Measurements from ENCODE around the gene STK4.
A peak's percentile ranks its signal among the peaks of the same experiment; 100 is the strongest.
"Not testable (repeated sequence)": the region's sequence is repeated elsewhere in the genome, so short reads cannot be mapped to it uniquely, and the experiment has no call there.

STK4 gene

DNA sequence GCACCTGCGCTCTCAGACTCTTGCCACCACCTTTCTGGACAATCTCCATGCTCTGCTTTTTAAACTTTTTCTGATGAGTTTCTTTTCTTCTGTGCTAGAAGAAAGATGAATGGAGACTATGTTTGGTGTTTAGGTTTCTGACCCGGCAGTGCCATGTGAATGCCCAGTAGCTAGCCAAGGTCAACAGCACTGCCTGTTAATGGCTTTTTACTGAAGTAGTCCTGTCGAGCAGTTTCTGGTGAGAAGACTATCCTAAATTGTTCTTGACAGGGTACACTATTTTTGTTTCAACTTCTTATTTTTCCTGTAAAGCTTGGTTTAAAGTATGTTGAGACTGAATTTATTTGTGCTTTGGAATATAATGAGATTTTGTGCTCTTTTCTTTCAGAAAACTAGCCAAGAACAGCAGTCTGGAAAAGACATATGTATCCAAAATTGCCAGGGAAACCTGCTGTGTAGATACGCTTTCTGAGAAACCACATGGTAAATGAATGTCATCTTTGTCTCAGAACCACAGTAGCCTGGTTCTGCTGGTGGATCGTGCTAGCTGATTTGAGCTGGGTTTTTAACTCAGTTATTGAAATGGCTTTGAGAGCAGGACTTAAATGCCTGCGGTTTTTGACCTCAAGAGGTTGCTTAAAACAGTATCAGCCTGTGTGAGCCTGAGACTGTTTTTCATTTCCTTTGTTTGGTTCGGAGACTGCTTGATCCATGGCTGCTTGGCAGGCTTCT lies 86.6 kb downstream of the STK4 start:
- H3K79me2 ChIP-seq (ENCODE audit: control insufficient read depth, insufficient read depth, low read length, unreplicated experiment): no peaks in the 10 kb centered on the region
- H3K4me1 ChIP-seq (ENCODE audit: control insufficient read depth, insufficient read depth, low read length, unreplicated experiment): peaks cover 14% of the 10 kb centered on the region
- H3K4me3 ChIP-seq (ENCODE audit: low read depth, low read length): no peak overlapping the region
- 0 out of 2 replicates have a peak, but pooled peaks cover 3% of the 10 kb centered on the region for H3K36me3 ChIP-seq (ENCODE audit: insufficient read depth, low read length)
- H3K27me3 ChIP-seq (ENCODE audit: insufficient read depth, low read length): no peaks in the 10 kb centered on the region
- peak overlapping the region; percentile 15; the same call in 1 of the 2 replicates for H3K27ac ChIP-seq (ENCODE audit: low read depth, low read length)
- no peak overlapping the region for H2AFZ ChIP-seq (ENCODE audit: low read length, unreplicated experiment)

GRCh38 chr20:45053430-45054351 lies 87.4 kb downstream of the STK4 start:
- no peak overlapping the region for H3K4me3 ChIP-seq (ENCODE audit: low read depth, low read length)
- no peak overlapping the region for H2AFZ ChIP-seq (ENCODE audit: low read length, unreplicated experiment)
- H3K27ac ChIP-seq (ENCODE audit: low read depth, low read length): peak overlapping the region; percentile 15; the same call in 1 of the 2 replicates
- H3K36me3 ChIP-seq (ENCODE audit: insufficient read depth, low read length): 0 out of 2 replicates have a peak, but pooled peaks cover 3% of the 10 kb centered on the region
- peaks cover 17% of the 10 kb centered on the region for H3K4me1 ChIP-seq (ENCODE audit: control insufficient read depth, insufficient read depth, low read length, unreplicated experiment)
- H3K79me2 ChIP-seq (ENCODE audit: control insufficient read depth, insufficient read depth, low read length, unreplicated experiment): no peaks in the 10 kb centered on the region
- no peaks in the 10 kb centered on the region for H3K27me3 ChIP-seq (ENCODE audit: insufficient read depth, low read length)

- Histone ChIP-seq H3K4me1 (ENCODE audit: control insufficient read depth, insufficient read depth, low read length, unreplicated experiment) (peaks cover 30% of the 10 kb centered on the region), H3K36me3 (ENCODE audit: insufficient read depth, low read length) (0 out of 2 replicates have a peak, but pooled peaks cover 3% of the 10 kb centered on the region), H3K27me3 (ENCODE audit: insufficient read depth, low read length) (no peaks in the 10 kb centered on the region), H3K27ac (ENCODE audit: low read depth, low read length) (no peak overlapping the region), H2AFZ (ENCODE audit: low read length, unreplicated experiment) (no peak overlapping the region), H3K4me3 (ENCODE audit: low read depth, low read length) (no peak overlapping the region), H3K79me2 (ENCODE audit: control insufficient read depth, insufficient read depth, low read length, unreplicated experiment) (no peaks in the 10 kb centered on the region)
These were observed 88.7 kb downstream of the STK4 start for GRCh38 chr20:45055056-45055455.

- Histone ChIP-seq H3K4me3 (ENCODE audit: low read depth, low read length) (no peak overlapping the region), H3K36me3 (ENCODE audit: insufficient read depth, low read length) (0 out of 2 replicates have a peak, but pooled peaks cover 3% of the 10 kb centered on the region), H2AFZ (ENCODE audit: low read length, unreplicated experiment) (no peak overlapping the region), H3K4me1 (ENCODE audit: control insufficient read depth, insufficient read depth, low read length, unreplicated experiment) (peaks cover 44% of the 10 kb centered on the region), H3K27ac (ENCODE audit: low read depth, low read length) (no peak overlapping the region), H3K27me3 (ENCODE audit: insufficient read depth, low read length) (no peaks in the 10 kb centered on the region), H3K79me2 (ENCODE audit: control insufficient read depth, insufficient read depth, low read length, unreplicated experiment) (no peaks in the 10 kb centered on the region)
These were observed 90.3 kb downstream of the STK4 start for GRCh38 chr20:45056473-45057173.

DNA sequence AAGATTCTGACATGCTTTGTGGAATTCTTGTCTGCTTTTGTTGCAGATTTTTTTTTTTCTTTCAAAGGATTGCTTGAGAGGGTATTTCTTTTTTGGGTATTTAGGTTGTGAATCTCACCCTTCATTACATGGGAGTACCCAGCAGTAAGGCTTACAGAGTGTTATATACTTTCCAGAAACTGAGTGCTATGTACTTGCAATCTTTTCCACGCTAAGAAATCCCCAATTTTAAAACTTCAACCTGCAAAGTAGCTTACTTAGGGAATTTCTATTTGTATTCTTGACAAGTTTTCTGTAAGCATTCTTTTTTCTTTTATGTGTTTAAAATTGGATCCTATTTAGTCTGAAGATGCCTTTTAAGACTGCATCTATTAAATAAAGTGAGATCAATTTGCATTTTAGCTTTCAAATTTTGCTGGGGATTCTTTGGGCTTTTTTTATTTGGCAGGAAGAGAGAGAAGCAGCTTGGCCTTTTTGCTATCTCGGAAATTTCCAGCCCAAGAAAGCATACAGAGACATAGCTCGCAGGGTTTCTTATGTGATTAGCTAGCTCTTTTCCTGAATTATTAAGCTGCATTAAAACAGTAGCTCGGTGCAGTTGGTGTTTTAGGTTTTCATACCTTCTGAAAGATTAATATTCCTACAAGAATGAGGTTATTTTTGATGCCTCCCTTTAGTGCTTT lies 92.0 kb downstream of the STK4 start:
- no peak overlapping the region for H3K4me3 ChIP-seq (ENCODE audit: low read depth, low read length)
- H3K79me2 ChIP-seq (ENCODE audit: control insufficient read depth, insufficient read depth, low read length, unreplicated experiment): no peaks in the 10 kb centered on the region
- H3K4me1 ChIP-seq (ENCODE audit: control insufficient read depth, insufficient read depth, low read length, unreplicated experiment): peaks cover 40% of the 10 kb centered on the region
- H3K36me3 ChIP-seq (ENCODE audit: insufficient read depth, low read length): 0 out of 2 replicates have a peak, but pooled peaks cover 3% of the 10 kb centered on the region
- H3K27ac ChIP-seq (ENCODE audit: low read depth, low read length): no peak overlapping the region
- no peak overlapping the region for H2AFZ ChIP-seq (ENCODE audit: low read length, unreplicated experiment)
- no peaks in the 10 kb centered on the region for H3K27me3 ChIP-seq (ENCODE audit: insufficient read depth, low read length)

GRCh38 chr20:45059022-45059728 lies 92.9 kb downstream of the STK4 start:
- Histone ChIP-seq H3K27me3 (ENCODE audit: insufficient read depth, low read length) (no peaks in the 10 kb centered on the region), H2AFZ (ENCODE audit: low read length, unreplicated experiment) (no peak overlapping the region), H3K27ac (ENCODE audit: low read depth, low read length) (peak overlapping the region; percentile 56), H3K4me3 (ENCODE audit: low read depth, low read length) (no peak overlapping the region), H3K79me2 (ENCODE audit: control insufficient read depth, insufficient read depth, low read length, unreplicated experiment) (no peaks in the 10 kb centered on the region), H3K4me1 (ENCODE audit: control insufficient read depth, insufficient read depth, low read length, unreplicated experiment) (peaks cover 36% of the 10 kb centered on the region), H3K36me3 (ENCODE audit: insufficient read depth, low read length) (0 out of 2 replicates have a peak, but pooled peaks cover 3% of the 10 kb centered on the region)

- H2AFZ ChIP-seq (ENCODE audit: low read length, unreplicated experiment): no peak overlapping the region
- no peaks in the 10 kb centered on the region for H3K27me3 ChIP-seq (ENCODE audit: insufficient read depth, low read length)
- peaks cover 43% of the 10 kb centered on the region for H3K4me1 ChIP-seq (ENCODE audit: control insufficient read depth, insufficient read depth, low read length, unreplicated experiment)
- peak overlapping the region; percentile 79 for H3K27ac ChIP-seq (ENCODE audit: low read depth, low read length)
- peaks cover 2% of the 10 kb centered on the region for H3K79me2 ChIP-seq (ENCODE audit: control insufficient read depth, insufficient read depth, low read length, unreplicated experiment)
- 0 out of 2 replicates have a peak, but pooled peaks cover 3% of the 10 kb centered on the region for H3K36me3 ChIP-seq (ENCODE audit: insufficient read depth, low read length)
- H3K4me3 ChIP-seq (ENCODE audit: low read depth, low read length): no peak overlapping the region
These were observed 94.0 kb downstream of the STK4 start for GRCh38 chr20:45060294-45060693.

DNA sequence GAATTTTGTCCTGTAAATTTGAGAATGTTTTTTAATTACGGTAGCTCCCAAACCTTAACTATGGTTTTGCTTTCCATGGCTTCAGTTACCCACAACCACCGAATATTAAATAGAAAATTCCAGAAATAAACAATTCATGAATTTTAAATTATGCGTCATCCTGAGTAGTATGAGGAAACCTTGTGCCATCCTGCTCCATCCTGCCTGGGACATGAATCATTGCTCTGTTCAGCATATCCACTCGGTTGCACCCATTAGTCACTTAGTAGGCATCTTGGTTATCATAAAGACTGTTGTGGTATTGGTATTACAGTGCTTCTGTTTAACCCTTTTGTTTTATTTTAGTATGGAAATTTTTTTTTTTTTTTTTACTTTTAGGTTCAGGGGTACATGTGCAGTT lies 94.9 kb downstream of the STK4 start:
- peaks cover 47% of the 10 kb centered on the region for H3K4me1 ChIP-seq (ENCODE audit: control insufficient read depth, insufficient read depth, low read length, unreplicated experiment)
- H3K27me3 ChIP-seq (ENCODE audit: insufficient read depth, low read length): no peaks in the 10 kb centered on the region
- 0 out of 2 replicates have a peak, but pooled peaks cover 3% of the 10 kb centered on the region for H3K36me3 ChIP-seq (ENCODE audit: insufficient read depth, low read length)
- H3K4me3 ChIP-seq (ENCODE audit: low read depth, low read length): peak overlapping the region; percentile 32; the same call in 1 of the 2 replicates
- H3K79me2 ChIP-seq (ENCODE audit: control insufficient read depth, insufficient read depth, low read length, unreplicated experiment): peaks cover 2% of the 10 kb centered on the region
- no peak overlapping the region for H2AFZ ChIP-seq (ENCODE audit: low read length, unreplicated experiment)
- peak overlapping the region; percentile 79 for H3K27ac ChIP-seq (ENCODE audit: low read depth, low read length)

DNA sequence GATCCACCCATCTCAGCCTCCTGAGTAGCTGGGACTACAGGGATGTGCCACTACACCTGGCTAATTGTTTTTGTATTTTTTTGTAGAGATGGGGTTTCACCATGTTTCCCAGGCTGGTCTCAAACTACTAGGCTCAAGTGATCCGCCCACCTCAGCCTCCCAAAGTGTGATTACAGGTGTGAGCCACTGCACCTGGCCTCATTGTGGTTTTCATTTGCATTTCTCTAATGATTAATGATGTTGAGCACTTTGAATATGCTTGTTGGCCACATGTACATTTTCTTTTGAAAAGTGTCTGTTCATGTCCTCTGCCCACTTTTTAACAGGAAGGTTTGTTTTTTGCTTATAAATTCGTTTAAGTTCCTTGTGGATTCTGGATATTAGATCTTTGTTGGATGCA lies 96.8 kb downstream of the STK4 start:
- not testable (repeated sequence) for H3K79me2 ChIP-seq (ENCODE audit: control insufficient read depth, insufficient read depth, low read length, unreplicated experiment); H3K27ac ChIP-seq (ENCODE audit: low read depth, low read length); H3K4me3 ChIP-seq (ENCODE audit: low read depth, low read length); H3K36me3 ChIP-seq (ENCODE audit: insufficient read depth, low read length); H2AFZ ChIP-seq (ENCODE audit: low read length, unreplicated experiment); H3K27me3 ChIP-seq (ENCODE audit: insufficient read depth, low read length)
- H3K4me1 ChIP-seq (ENCODE audit: control insufficient read depth, insufficient read depth, low read length, unreplicated experiment): peaks cover 63% of the 10 kb centered on the region
